OCI-LY3 (cell line): ENCODE results near the gene CENPU.

ENCODE experiments used
- CTCF ChIP-seq: fragments of 200-600, 300-600 bp; sonication (generic); IDR thresholded peaks from 2 replicates; pipeline ENCODE4 v1.5.1; 2014; ENCODE audit warnings: antibody characterized with exemption, low read length, low read depth
- EZH2phosphoT487 ChIP-seq: fragments of 200-600 bp; shearing (Covaris generic); IDR thresholded peaks from 2 replicates; pipeline ENCODE4 v1.6.1; 2018; ENCODE audit warnings: antibody characterized with exemption, mixed run types, low read depth

- TF ChIP-seq CTCF (no peak), EZH2phosphoT487 (no peak)
These were observed 5.0 kb downstream of the CENPU start for GRCh38 chr4:184728858-184729257.
